Measurements from ENCODE around the gene RCCD1.

The RCCD1 gene

DNA sequence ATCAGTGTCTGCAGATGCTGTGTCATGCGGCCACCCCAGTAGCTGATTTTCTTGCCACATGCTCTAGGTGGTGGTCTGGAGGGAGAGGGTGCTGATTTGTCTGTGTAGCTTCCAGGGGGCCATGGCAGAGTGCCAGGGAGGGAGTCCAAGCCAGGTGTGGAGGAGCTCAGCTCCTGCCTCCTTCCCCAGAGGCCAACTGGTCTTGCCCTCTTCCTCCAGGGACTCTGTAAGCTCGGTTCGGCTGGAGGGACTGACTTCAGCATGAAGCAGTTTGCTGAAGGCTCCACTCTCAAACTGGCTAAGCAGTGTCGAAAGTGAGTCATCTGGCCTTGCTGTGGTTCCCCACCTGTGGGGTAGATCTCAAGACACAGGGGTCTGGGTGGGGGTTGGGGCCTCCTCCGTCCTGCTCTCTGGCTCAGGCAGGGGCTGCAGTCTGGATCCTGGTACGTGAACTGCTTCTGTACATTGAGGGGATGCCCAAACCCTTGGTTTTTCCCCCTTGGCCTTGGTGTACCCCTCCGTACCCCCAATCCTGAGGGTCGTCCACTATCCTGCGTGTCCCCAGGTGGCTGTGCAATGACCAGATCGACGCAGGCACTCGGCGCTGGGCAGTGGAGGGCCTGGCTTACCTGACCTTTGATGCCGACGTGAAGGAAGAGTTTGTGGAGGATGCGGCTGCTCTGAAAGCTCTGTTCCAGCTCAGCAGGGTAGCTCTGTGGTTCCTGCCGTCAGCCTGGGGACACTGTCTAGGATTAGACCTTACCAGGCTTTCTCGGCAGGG, 6.9 kb upstream of the RCCD1 start (continued):
- TF ChIP-seq, protein P1, sequence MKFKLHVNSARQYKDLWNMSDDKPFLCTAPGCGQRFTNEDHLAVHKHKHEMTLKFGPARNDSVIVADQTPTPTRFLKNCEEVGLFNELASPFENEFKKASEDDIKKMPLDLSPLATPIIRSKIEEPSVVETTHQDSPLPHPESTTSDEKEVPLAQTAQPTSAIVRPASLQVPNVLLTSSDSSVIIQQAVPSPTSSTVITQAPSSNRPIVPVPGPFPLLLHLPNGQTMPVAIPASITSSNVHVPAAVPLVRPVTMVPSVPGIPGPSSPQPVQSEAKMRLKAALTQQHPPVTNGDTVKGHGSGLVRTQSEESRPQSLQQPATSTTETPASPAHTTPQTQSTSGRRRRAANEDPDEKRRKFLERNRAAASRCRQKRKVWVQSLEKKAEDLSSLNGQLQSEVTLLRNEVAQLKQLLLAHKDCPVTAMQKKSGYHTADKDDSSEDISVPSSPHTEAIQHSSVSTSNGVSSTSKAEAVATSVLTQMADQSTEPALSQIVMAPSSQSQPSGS (tag by site-specific recombination; IDR thresholded peaks at IDR 0.05; ENCODE audit: low read depth): no peak

DNA sequence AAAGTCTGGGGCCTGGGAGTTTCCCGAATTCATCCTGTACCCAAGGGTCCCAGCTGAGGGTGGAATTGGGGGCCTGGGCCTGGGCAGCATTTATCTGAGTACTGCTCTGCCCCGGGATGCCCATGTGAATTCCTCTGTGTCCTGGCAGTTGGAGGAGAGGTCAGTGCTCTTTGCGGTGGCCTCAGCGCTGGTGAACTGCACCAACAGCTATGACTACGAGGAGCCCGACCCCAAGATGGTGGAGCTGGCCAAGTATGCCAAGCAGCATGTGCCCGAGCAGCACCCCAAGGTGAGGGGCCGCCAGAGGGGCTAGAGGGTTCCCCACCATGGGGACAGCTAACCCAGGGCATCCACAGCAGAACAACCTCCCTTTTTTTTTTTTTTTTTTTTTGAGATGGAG, 6.2 kb upstream of the RCCD1 start:
- Histone ChIP-seq H3K36me3 (ENCODE audit: control insufficient read depth in 2 of 2, insufficient read depth in 1 of 2, low read length in 2 of 2) (peaks cover 49 to 94% of the 10 kb centered on the region in 2 experiments), H3K9me3 (ENCODE audit: control insufficient read depth, insufficient read depth, low read depth, low read length) (no peaks in the 10 kb centered on the region), H3K4me1 (ENCODE audit: control insufficient read depth, insufficient read depth, low read length) (no peaks in the 10 kb centered on the region), H3K27ac (ENCODE audit: extremely low read depth, low read depth, low read length) (no peak overlapping the region), H3K4me3 (ENCODE audit: low read depth, low read length) (no peak overlapping the region)
- POLR2A ChIA-PET: interaction anchor here (0.6 to 1.1 kb wide), 3 partner anchors 8 to 44 kb away, joined by 3 to 5 read pairs (median 4); no protein-coding TSS in a partner anchor
- no peak for TF ChIP-seq GLI2 (tag by site-specific recombination; IDR thresholded peaks at IDR 0.05; ENCODE audit: borderline replicate concordance, low read depth)
- no peak for TF ChIP-seq ZNF211 (tag by site-specific recombination; IDR thresholded peaks at IDR 0.05; ENCODE audit: low read depth)
- no peak for TF ChIP-seq REPIN1 (tag by site-specific recombination; IDR thresholded peaks at IDR 0.05; ENCODE audit: low read depth)
- no peak for TF ChIP-seq ZNF626 (tag by site-specific recombination; IDR thresholded peaks at IDR 0.05)
- TF ChIP-seq ZNF350 (tag by site-specific recombination; IDR thresholded peaks at IDR 0.05): no peak
- TF ChIP-seq GLIS1 (tag by site-specific recombination; IDR thresholded peaks at IDR 0.05): no peak
- TF ChIP-seq RBAK (tag by site-specific recombination; IDR thresholded peaks at IDR 0.05): no peak
- no peak for TF ChIP-seq ZNF701 (tag by site-specific recombination; IDR thresholded peaks at IDR 0.05)
- no peak for TF ChIP-seq ZNF157 (tag by site-specific recombination; IDR thresholded peaks at IDR 0.05)
- no peak for TF ChIP-seq SP2 (tag by site-specific recombination; IDR thresholded peaks at IDR 0.05)
- TF ChIP-seq, protein P2, sequence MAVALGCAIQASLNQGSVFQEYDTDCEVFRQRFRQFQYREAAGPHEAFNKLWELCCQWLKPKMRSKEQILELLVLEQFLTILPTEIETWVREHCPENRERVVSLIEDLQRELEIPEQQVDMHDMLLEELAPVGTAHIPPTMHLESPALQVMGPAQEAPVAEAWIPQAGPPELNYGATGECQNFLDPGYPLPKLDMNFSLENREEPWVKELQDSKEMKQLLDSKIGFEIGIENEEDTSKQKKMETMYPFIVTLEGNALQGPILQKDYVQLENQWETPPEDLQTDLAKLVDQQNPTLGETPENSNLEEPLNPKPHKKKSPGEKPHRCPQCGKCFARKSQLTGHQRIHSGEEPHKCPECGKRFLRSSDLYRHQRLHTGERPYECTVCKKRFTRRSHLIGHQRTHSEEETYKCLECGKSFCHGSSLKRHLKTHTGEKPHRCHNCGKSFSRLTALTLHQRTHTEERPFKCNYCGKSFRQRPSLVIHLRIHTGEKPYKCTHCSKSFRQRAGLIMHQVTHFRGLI (tag by site-specific recombination; IDR thresholded peaks at IDR 0.05): no peak
- no peak for TF ChIP-seq ZNF19 (tag by site-specific recombination; IDR thresholded peaks at IDR 0.05; ENCODE audit: low read depth)
- CTCF ChIA-PET: interaction anchor here (0.9 to 4.0 kb wide), 4 partner anchors 14 to 84 kb away, joined by 3 to 16 read pairs (median 6); partner anchors contain the start of genes HDDC3, MAN2A2 and UNC45A

DNA sequence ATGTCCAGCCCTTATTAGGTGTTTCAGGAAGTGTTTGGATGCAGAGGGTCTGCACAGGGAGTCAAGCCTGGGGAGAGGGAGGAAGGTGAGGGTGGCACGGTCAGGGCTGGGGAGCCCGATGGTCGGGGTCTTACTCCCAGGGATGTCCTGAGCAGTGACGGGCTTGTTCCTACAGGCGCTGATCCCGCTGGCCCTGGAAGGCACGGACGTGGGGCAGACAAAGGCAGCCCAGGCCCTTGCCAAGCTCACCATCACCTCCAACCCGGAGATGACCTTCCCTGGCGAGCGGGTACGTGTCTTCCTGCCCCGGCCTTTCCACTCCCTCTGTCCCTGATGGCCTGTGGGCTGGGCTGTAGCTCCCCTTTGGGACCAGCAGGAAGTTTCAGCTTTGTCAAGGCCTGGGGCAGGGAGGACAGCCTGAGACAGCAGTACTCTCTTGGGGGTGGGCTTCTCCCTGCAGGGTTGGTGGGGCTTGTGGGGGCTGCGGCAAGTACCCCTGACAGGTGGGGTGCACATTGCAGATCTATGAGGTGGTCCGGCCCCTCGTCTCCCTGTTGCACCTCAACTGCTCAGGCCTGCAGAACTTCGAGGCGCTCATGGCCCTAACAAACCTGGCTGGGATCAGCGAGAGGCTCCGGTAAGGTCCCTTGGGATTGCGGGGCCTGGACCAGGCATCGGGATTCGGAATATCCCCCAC, 4.6 kb upstream of the RCCD1 start:
- CTCF ChIA-PET: interaction anchor here (0.8 to 2.0 kb wide), 3 partner anchors 16 to 322 kb away, joined by 3 to 8 read pairs (median 3); partner anchors contain the start of genes HDDC3 and UNC45A
- no peak for TF ChIP-seq EGR2 (tag by site-specific recombination; IDR thresholded peaks at IDR 0.05; ENCODE audit: low read depth)
- no peak for TF ChIP-seq ZBTB20 (tag by site-specific recombination; IDR thresholded peaks at IDR 0.05)
- no peak for TF ChIP-seq ZNF404 (tag by site-specific recombination; IDR thresholded peaks at IDR 0.05)
- no peak for TF ChIP-seq ZBTB17 (tag by site-specific recombination; IDR thresholded peaks at IDR 0.05)
- TF ChIP-seq KLF16 (tag by site-specific recombination; IDR thresholded peaks at IDR 0.05): no peak
- TF ChIP-seq ZNF214 (tag by site-specific recombination; IDR thresholded peaks at IDR 0.05; ENCODE audit: borderline replicate concordance): no peak
- no peak for TF ChIP-seq PRDM1 (tag by site-specific recombination; IDR thresholded peaks at IDR 0.05)
- no peak for TF ChIP-seq ZNF302 (tag by site-specific recombination; IDR thresholded peaks at IDR 0.05; ENCODE audit: low read depth)
- TF ChIP-seq SETDB1 (IDR thresholded peaks at IDR 0.05; ENCODE audit: insufficient read length, low read length): no peak
- TF ChIP-seq ZNF76 (tag by site-specific recombination; IDR thresholded peaks at IDR 0.05; ENCODE audit: borderline replicate concordance, low read depth): no peak
- no peak for TF ChIP-seq MYNN (tag by site-specific recombination; IDR thresholded peaks at IDR 0.05; ENCODE audit: borderline replicate concordance)
- TF ChIP-seq ZNF132 (tag by site-specific recombination; IDR thresholded peaks at IDR 0.05; ENCODE audit: borderline replicate concordance): no peak
- TF ChIP-seq HOXC10 (CRISPR knock-in tag; IDR thresholded peaks at IDR 0.05): no peak
- TF ChIP-seq ZNF157 (tag by site-specific recombination; IDR thresholded peaks at IDR 0.05): no peak
- POLR2A ChIA-PET: interaction anchor here (1.0 kb wide), 1 partner anchor 15 kb away, joined by 4 read pairs; the partner anchor contains the start of gene UNC45A
- no peak overlapping the region for H3K27ac ChIP-seq (ENCODE audit: extremely low read depth, low read depth, low read length)
- peaks cover 44 to 84% of the 10 kb centered on the region in 2 experiments for H3K36me3 ChIP-seq (ENCODE audit: control insufficient read depth in 2 of 2, insufficient read depth in 1 of 2, low read length in 2 of 2)
- H3K4me1 ChIP-seq (ENCODE audit: control insufficient read depth, insufficient read depth, low read length): no peaks in the 10 kb centered on the region
- no peaks in the 10 kb centered on the region for H3K9me3 ChIP-seq (ENCODE audit: control insufficient read depth, insufficient read depth, low read depth, low read length)
- no peak overlapping the region for H3K4me3 ChIP-seq (ENCODE audit: low read depth, low read length)

Data from HEK293 (cell line).